Left lobe of liver (tissue), 2 donors: ENCODE measurements around the gene IL16. TPM values are rescaled to one million over a fixed set of nuclear protein-coding genes. Genes with fewer than 3 reads are reported as not detected.

ENCODE experiments used
- ATAC-seq: fragments of 200-7000 bp; cut with Tn5 transposase; one replicate; pipeline ENCODE4 v1.9.1; 2020; ENCODE audit warnings: mild to moderate bottlenecking, moderate library complexity
- DNase-seq: peaks from one replicate; pipeline ENCODE4 v3.0.0-alpha.2; 2020; ENCODE audit warnings: low spot score
- total RNA-seq: library from RNA; stranded (reverse); gene quantifications from one replicate; pipeline ENCODE4 v1.2.1, GENCODE V29; 2021
- donor health status: DM: no; HTN: no; CAD: no; lungs with moderate emphysema.
- donor health status: DM: no; HTN: yes; CAD: no.

Gene IL16
- total RNA-seq, 1 donor from 2014 or later: 2.1 TPM

DNA sequence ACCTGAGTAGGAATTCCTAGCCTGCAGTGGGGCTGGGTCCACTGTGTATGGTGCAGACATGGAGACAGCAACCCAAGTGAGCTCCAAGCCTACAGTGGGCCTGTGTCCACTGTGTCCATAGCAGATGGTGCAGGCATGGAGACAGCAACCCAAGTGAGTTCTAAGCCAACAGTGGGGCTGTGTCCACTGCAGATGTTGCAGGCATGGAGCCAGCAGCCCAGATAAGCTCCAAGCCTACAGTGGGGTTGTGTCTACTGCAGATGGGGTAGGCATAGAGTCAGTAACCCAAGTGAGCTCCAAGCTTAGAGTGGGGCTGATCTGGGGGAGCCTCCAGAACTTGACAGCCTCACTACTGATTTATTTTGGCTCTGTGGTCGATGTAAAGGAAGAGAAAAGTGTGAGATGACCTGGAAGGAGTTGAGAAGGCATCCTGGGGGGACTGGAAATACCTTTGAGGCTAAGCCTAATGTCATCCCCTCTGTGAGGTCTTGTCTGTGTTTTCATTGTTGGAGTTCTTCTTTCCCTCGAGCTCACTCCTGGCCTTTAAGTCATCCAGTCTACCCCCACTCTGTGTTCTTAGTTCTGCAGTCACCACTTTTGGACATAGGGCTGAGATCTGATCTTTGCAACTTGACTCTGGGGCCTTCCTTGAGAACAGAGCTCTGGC is 22.4 kb upstream of the IL16 start:
- ATAC-seq (no peak), DNase-seq (no peak)

DNA sequence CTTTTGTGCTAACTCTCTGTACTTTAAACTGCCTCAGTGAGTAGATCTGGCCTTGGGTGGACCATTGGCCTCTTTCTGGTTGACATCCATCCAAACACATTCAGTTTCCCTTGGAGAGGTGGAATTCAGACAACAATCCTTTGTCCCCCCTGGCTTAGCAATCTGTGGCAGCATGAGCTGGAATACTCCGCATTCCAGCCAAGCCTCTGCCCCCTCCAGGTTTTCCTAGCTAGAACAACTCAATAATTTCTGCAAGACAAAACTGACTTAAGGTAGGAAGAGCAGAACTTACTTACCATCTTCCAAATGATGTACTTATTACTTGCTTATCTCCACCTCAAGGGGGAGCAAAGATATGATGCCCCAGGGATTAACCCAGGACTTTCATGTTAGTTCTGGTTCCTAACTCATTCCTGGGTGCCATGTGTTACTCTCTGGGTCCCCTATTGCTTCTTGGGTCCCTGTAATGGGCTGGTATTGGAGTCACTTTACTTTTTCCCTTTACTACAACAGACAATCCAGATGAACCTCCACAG is 21.8 kb upstream of the IL16 start:
- no peak for ATAC-seq
- DNase-seq: no peak

DNA sequence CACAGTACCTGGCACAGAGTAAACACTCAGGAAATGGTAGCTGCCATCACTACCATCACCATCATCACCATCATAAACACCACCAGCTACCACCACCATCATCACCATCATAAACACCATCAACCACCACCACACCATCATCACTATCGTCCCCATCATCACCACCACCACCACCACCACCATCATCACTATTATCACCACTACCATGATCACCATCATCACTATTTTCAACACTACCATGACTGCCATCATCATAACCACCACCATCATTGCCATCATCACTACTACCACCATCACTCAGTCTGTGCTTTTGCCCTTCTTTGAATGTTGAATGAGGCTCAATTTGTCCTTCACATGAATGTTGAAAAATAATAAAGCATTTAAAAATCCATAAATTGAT is 21.2 kb upstream of the IL16 start:
- DNase-seq (no peak), ATAC-seq (no peak)

DNA sequence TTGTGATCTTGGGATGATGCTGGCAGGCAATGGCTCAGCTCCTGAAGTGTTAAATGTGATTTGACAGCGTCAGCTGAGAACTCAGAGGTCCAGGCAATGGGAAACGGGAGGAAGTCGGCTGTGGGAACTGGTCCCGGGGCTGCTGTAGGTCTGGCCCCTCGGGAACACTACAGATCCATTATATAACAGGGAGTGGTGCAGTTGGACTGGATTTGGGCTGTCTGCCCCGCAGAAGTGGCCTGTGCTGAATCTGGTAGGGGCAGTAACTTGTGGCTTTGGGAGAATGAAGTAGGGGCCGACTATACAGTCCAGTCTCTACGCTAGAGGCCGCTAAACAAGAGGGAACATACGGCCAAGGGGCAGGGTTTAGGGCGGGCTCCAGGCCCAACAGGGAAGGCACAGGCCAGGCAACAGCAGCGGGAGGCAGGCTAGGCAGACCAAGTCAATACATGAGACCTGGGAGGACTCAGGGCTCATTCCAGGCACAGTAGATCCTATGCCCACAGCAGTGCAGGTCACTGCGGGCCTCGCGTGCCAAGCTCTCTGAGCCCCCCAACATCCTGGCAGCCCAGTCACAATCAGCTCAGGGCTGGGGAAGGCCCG is 20.3 kb upstream of the IL16 start:
- ATAC-seq (no peak), DNase-seq (no peak)

DNA sequence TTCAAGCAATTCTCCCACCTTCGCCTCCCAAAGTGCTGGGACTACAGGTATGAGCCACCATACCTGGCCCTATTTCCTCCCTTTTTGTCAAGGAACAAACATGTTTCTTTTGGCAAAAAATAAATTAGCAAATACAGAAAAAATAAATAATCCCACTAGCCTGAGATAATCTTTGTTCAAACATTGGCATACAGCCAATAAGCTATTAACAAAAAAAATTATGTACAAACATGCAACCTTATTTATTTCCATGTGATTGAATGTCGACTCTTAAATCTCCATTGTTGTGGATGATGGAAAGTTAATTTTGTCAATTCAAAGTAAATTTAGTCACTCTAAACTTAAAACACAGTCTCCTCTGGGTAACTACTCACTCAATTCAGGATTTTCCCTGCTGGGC is 18.3 kb upstream of the IL16 start:
- DNase-seq (no peak), ATAC-seq (no peak)

DNA sequence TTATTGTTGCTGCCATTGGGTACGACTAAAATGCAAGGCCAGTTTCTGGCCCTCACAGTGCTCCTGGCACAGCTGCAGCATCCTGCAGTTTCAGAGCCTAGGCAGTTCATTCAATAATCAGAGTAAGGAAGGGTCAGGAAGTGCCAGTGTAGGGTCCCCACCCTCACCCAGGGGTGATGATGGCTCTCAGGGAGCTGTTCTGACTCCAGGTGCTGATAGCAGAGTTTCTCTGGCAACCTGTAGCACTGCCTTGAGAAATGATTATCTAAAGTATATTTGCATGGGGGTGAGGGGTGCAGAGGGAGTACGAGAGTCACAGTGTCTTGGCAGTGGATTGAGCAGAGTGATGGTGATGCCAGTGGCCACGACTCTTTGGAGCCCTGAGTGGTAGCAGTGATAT is 15.5 kb upstream of the IL16 start:
- DNase-seq (no peak), ATAC-seq (no peak)

DNA sequence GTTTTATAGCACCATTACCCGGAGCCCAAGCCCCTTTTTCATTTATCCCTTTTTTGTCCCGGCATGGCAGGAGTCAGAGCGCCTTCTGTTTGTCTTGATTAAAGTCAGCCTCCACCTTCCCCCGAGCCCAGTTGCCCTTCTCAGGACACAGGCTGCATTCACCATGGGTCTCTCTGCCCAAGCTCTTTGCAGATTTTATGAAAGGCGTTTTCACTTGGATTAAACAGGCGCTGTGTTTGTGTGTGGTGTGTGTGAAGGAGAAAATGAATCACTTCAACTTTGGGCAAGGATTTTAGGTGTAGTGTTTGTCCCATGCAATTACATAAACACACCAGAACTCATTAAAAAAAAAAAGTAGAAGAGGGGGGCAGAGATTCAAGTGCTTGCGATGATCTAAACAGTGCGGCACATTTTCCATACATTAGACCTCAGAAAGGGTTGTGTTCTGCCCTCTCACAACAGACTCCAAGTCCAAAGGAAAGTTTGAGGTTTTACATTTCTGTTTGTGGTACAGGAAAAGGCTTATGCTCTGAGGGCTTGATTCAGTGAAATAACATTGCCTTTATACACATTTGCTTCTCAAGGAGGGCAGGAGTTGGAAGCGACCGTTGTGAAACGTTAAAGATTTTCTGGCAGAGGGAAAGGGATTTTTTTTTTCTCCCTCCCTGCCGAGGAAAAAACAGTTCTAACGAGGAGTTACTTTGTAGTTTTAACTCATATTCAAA is 14.5 kb upstream of the IL16 start:
- DNase-seq (no peak), ATAC-seq (no peak)

DNA sequence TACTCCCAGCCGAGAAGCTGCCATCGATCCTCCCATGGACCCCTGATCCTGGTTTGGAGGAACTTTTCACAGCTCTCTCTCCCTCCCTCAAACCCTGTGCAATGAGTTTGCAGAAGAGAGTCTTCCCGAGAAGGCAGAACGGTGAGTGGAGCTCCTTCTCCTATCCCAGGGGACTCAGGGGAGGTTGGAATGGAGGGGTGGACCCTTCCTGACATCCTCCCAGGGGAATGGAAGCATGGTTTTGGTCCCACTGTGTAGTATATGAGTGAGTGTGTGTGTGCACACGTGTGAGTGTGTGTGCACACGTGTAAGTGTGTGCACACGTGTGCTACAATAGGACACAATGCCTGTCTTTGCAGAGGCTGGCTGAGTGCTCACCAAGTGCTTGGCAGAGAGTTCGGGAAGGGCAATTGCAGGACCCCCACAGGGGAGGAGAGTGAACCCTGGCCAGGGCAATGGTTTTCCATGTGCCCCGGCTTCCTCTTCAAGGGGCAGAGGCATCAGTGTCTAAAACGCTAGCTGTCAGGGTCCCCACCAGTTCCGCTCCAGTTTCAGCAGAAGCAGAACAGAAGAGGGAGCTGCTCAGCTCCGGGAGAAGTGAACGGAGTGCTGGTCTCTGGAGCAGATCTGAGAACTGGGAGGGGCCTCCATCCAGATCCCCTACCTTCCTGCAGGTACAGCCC is 13.8 kb upstream of the IL16 start:
- DNase-seq (no peak), ATAC-seq (no peak)

DNA sequence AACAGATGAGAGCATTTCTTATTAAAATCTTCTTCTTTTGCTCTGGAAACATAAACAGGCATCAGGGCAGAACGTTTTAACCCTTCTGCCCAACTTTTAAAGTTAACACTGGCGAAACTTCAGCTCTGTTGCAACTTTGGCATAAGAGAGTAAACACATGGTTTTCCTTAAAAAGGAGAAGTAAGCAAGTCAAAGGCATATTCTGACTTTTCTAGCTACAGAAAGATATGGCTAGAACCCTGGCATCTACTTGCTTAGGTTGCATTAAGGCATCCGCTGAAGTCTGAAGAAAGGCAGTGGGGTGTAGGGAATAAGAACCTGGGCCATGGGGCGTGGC is 13.3 kb upstream of the IL16 start:
- no peak for ATAC-seq
- DNase-seq: no peak

DNA sequence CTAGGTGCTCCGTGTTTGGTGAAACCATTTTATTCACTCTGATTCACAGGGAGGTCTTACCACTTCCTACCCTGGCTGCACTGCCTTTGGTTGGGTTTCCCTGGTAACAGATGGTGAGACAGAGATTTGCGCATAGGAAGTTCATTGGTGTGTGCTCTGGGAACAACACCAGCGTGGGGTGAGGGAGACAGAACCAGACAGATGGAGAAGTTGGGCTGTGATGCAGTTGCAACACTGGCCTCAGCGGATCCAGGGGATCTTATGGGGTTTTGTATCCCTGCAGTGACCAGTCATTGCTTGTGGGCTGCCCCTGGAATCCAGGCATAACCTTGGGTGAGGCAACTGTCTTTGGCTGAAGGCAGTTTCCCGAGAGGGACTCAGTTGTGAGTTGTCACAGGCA is 12.5 kb upstream of the IL16 start:
- DNase-seq: no peak
- ATAC-seq: no peak

DNA sequence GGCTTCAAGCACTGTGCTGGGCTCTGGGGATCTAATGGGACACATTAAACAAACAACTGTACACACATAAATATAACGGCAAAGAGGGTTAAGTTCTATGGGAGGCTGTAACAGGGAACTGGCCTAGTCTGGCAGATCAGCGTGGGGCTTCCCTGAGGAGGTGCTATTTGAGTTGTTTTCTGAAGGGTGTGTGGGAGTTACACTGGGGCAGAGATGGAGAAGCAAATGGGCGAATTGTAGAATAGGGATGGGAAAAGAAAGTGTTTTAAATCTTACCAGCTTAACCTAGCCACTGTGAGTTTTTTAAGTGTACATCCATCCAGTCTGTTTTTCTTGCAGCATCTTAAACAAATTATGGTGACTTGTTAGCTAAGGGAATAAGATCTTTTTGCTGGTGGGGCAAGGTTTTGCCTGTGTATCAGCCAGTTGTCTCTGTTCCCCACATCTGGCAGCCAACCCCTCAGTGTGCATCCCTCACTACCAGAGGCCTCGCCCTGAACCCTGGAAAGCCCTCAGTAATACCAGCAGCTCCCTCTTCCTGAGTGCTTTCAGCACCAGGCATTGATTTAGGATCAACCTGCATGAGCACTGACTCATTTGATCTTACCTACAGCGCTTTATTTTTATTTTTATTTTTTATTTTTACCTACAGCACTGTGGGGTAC is 10.9 kb upstream of the IL16 start:
- ATAC-seq: no peak
- no peak for DNase-seq

DNA sequence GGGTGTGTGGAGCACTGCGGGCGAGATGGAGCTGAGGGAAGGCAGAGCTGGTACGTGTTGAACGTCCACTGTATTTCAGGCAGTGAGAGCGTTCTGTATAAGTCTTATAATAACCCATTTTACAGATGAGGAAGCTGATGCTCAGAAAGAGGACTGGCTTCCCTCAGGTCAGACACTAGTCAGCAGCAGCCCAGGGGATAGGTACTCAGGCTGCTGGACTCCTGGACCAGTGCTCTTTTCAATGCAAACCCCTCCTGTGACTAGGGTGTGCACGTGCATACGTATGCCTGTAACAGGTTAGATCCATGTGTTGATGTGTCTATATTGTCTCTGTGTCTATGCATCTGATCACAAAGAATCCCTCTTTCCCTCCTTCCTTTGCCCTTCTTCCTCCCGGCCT is 8.3 kb upstream of the IL16 start:
- no peak for DNase-seq
- ATAC-seq: no peak

DNA sequence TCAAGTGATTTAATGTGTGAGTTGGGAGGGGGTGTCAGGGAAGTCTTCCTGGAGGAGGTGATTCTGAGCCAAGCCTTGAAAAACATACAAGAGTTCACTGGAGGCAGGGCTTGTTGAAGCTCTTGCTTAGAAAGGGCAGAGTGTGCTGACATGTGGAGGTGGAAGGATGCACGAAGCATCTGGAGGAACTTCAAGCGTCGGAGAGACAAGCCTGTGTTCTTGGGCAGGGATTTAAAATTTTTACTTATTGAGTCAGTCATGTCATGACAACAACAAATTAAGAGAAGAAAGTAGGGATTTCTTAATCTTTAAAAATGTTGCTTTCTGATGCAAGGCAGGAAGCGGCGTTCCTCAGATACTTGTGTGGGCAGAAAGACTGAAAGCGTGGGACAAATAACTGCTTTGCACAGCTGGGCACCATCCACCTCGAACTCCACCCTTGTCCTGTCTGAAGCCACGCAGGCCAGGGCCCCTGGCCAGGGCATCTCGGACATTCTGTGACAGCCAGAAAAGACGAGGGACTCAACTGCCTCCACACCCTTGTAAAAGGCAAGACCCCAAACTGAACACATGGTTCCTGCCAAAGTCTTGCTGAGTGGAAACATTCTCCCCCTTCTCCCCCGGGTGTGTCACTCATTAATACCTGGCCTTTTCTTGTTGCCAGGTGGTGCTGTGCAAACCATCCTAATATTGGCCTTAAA is 6.9 kb upstream of the IL16 start:
- no peak for DNase-seq
- no peak for ATAC-seq

DNA sequence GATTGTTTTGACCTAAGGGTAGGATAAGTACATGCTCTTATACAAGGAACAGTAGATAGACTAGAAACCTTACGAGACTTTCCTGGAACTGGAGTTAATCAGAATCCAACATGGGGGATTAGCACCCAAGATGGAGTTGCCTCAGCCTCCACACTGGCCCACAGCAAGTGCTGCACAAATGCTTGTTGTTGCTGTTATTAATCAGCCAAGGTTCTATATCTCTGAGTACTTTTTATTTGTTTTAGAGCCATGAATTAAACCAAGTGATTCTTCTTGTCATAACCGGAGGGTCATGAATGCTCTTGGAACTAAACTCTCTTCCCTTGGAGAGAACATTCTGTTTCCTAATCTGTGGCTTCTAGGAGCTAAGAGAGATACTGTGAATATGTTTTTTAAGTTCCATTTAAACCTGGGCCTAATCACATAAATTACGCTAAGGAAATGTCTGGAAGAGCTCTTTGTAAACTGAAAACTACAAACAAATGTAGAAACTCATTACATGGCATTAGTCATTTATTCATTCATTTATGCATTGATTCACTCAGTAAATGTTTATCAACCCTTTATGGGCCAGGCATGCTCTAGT is 5.7 kb upstream of the IL16 start:
- no peak for DNase-seq
- no peak for ATAC-seq

DNA sequence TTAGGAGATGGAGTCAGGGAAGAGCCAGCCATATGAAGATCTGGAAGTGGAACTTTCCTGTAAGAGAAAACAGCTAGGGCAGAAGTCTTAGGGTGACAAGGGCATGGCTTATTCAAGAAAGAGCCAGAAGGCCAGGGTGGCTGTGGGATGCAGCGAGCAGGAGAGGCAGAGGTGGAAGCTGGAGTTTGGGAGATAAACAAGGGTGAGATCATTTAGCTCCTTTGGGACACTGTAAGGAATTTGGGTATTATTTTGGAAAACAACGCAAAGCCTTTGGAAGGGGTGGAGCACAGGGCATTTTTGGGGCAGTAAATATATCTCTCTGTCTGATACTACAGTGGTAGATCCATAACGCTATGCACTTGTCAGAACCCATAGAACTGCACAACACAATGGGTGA is 5.0 kb upstream of the IL16 start:
- DNase-seq (no peak), ATAC-seq (no peak)

DNA sequence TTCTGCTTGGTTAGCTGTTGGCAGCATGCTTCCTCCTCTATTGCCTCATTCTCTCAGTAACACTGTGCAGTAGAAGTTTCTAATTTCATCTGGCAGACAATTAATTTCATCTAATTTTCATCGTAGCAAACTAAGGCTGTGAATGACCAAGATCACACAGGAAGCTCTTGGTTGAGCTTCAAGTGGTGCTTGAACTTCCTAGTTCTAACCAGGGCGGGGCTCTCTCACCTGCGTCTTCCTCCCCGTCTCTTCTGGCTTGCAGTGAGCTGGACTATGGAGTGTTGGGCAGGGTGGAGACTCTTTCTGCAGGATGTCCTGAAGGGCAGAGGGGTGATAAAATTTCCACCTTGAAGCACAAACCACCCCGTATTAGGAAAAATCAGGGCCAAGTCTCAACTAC is 2.0 kb upstream of the IL16 start:
- no peak for ATAC-seq
- DNase-seq: no peak

DNA sequence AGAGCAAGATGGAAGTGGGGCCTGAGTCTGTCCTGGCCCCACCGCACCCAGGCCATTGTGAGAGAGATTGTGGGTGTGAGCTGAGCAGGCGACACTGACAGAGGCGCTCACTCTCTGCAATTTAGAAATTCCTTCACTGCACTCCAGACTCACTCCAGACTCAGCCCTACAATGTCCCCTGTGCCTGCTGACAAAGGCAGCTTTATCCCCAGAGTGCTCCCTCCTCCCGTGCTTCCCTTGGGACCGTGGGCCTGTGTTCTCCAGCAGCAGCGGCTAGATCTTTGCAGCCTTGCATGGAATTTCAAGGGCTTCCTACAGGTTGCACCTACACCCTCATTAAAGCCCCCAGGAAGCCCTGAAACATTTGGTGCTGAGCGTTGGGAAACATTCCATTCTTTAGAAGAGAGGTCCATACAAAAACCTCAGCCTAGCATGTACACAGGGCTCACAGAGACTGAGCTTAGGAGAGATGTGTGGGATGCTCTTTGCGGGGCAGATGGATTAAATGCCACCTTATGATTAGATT is 1.3 kb upstream of the IL16 start:
- no peak for DNase-seq
- no peak for ATAC-seq

DNA sequence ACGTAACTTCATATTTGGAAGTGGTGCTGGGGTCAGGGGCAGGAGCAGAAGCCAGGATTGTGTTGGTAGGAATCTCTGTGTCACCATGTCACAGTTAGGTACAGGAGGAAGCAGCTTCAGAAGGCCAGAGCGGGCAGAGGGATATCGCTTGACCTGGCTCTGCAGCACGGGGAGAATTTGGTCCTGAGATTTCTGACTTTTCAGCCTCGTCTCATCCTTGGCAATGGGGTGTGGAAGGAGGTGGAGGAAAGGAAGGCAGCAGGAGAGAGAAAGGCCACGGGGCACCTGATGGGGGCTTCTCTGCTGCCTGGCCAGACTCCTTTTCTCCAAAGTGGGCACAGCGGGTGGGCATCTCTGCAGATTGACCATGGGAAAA is 564 bp downstream of the IL16 start:
- ATAC-seq (no peak), DNase-seq (no peak)

DNA sequence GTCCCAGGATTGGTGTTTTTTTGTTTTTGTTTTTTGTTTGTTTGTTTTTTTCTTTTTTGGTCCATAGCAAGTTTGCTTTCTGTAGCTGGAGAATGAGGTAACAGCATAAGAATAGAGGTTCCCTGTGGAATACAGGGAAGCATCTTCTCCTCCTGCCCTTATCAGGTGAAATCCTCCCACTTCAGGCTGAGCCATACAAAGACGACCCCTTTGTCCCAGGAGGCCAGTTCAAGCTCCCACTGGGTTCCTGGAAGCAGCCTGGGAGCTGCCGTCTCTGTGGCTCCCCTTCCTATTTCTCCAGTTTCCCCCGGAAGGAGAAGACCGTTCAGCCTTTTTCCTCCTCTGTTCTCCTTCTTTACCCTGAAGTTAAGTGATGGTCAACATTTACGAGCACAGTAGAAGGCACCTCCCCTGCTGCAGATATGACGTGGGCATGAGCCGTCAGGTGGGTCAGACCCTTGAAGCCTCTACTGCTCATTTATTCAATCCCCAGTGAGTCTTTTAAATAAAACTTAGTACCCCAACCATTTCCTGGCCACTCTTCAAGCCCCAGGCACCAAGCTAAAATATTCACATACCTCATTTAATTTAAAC is 1.1 kb downstream of the IL16 start:
- DNase-seq (no peak), ATAC-seq (no peak)
